HG03575 (cell line): ENCODE results near the gene PCNX3.

Experiments
- ATAC-seq: cut with Tn5 transposase; IDR thresholded peaks from one replicate; pipeline ENCODE4 v1.9.1; 2021; ENCODE audit not compliant: unreplicated experiment, insufficient number of reproducible peaks, low FRiP score; ENCODE audit errors: extremely low read depth

PCNX3 gene

DNA sequence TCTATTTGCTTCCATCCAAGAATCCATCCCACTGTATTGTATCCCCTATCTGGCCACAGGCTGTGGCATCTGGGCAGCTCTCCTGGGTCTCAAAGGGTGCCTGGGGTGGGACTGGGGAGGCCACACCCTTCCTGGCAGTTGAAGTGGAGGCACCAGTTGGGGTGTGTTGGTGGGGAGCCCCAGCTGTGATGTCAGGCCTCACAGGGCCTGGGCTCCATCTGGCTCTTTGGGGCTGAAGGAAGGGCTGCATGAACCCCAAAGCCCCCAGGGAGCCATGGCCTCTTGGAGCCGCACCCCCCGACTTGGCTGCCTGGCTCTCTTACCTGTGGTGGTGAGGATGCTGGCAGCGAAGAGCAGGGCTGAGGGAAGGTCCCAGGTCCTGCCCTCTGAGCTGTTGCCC, 20.4 kb upstream of the PCNX3 start:
- no peak for ATAC-seq

DNA sequence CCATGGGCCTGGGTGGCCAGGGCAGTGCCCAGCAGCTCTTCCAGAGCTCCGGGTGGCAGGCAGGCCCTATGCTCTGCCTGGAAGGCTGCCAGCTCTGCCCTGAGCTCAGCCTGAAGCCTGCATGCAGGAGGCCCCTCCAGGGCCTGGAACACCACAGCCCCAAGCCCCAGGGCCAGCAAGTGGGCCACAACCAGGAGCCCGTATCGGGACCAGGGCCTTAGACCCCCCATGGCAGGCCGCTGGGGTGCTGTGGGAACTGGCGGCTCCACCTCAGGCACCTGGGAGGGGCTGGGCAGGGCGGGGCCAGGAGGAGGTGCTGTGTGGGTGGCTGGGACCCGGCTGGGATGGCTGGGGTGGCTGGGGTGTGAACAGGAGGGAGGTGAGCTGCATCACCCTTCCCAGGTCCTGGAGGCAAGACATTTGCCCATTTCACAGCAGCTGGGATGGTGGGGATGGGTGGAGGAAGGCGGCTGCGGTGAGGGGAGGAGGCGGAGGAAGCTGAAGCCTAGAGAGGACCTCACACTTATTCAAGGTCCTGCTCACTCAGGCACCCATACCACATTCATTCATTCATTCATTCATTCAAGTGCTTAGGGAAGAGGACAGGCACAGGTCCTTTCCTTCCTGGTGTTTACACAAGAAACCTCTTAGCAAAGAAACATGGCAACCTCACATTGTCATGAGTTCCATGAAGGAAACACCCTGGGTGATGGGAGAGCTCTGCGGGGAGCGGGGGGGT, 19.9 kb upstream of the PCNX3 start, which contains the start of gene KCNK7:
TSS of gene KCNK7 (minus strand) at position 258 of the 739 bp plus-strand sequence. CDS start at position 230, 28 bp downstream.
- no peak for ATAC-seq

DNA sequence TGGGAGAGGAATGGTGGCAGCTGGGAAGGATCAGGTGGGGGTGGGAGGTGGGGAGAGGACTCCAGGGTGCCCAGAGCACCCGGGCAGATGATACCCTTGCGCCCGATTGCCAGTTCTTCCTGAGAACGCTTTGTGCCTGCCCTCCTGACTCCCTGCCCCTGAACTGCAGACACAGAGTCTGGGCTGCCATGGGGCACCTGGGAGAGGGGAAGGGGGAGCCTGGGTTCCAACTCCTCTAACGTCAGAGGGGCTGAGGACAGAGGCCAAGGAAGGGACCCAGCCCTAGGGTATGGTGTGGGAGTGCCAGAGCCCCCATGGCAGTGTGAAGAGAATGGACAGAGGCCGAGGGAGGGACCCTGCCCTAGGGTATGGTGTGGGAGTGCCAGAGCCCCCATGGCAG, 19.1 kb upstream of the PCNX3 start:
- ATAC-seq, result no peak

DNA sequence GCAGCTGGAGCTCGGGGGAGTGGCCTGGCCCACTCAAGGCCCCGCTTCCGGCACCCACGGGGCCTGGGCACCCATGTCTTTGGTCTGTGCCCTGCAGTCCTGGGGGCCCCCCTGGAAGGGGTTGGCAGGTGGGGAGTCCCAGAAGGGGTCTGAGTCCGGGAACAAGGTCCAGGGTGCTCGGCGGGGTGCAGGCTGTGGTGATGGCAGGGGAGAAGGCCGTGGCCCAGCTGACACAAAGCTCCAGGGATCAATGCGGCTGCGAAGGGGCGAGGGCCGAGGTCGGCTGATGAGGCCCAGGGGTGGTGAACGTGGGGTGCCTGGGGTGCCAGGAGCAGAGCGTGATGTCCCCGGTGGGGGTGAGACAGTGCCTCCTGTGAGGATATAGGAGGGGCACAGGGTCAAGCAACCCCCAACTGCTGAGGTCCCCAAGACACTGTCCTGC, 17.3 kb upstream of the PCNX3 start:
- no peak for ATAC-seq

DNA sequence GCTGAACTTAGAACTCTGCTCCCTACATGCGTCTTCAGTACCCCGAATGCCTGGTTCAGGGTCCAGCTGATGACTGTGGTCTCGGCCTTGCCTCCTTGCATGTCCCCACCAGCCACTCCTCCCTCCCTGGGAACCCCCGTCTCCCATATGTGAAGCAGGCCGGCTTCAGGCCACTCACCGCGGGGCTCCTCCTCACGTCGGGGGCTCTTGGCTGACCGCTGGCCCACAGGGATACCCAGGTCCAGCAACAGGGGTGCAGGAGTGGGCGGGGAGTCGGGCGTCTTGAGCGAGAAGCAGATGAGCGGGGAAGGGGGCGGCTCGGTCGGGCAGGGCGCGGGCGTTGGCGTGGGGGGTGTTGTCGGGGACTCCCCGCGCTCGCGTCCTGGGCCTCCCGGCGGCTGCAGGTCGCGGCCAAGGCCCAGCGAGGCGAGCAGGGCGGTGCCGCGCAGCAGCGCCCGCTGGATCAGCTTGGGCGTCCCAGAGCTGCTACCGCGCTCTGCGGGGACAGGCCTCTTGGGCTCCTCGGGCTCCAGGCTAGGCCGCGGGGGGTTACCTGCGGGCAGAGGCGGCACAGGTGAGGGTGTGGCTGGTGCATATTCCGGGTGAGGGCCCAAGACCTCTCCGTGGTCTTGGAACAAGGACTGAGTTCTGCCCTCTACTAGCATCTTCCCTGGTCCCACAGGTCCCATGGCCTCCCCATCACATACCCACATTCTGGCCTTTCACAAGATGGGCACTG, 16.2 kb upstream of the PCNX3 start:
- no peak for ATAC-seq

DNA sequence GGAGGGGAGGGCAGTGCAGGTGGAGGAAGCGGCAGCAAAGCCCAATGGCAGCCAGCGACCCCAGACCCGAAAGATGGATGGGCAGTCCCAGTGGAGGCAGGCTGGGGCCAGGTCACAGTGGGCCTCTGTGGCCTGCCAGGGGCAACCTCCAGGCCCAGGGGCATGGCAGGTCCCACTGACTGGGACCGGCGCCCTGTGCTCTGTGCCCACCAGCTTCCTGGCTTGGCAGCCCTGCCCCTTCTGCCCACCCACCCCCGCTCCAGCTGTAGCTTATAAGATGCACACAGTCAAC, 15.7 kb upstream of the PCNX3 start:
- ATAC-seq, result no peak

DNA sequence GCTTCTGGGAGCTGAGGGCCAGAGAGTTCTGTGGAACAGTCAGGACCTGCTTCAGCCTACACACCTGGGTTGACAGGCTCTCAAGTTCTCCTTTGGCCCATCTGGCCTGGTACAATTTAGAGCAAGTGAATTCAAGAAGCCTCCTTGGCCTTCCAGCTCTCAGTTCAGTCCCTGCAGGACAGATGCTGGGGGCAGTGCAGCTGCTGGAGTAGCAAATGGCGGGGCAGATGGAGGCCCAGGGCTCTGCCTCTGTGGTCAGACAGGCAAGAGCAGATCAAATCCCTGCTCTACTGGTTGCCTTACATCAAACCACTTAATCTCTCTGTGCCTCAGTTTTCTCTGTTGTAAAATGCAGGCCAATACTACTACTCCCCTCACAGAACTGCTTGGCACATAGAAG, 11.3 kb upstream of the PCNX3 start:
- no peak for ATAC-seq

DNA sequence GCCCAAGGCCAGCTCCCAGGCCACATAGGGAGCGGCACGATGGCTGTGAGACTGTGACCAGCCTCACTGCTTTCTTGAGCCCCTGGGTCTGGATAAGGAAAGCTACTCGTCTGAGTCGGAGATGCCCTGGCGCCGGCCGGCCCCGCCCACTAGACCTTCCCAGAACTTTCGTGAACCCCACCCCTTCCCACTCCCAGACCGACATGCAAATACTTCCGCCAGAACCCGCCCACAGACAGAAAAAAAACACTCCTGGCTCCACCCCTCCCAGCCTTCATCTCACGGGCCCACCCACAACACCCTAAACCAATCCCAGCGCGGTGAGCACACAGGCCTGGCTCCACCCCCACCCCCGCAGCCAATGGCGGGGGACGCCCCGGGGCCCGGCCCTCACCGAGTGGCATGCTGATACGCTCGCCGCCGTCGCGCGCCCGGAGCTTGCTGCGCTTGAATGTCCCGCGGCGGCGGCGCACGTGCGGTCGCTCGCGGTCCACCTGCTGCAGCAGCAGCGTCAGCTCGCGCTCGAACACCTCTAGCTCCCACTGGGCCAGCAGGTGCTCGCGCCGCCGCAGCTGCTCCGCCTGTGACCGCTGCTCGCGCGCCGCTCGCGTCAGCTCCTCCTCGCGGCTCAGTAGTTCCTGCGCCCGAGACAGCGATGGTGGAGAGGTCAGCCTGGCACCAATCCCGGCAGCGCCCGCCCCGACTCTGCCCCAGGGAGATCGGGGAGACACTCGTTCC, 8.5 kb upstream of the PCNX3 start:
- ATAC-seq, result no peak

DNA sequence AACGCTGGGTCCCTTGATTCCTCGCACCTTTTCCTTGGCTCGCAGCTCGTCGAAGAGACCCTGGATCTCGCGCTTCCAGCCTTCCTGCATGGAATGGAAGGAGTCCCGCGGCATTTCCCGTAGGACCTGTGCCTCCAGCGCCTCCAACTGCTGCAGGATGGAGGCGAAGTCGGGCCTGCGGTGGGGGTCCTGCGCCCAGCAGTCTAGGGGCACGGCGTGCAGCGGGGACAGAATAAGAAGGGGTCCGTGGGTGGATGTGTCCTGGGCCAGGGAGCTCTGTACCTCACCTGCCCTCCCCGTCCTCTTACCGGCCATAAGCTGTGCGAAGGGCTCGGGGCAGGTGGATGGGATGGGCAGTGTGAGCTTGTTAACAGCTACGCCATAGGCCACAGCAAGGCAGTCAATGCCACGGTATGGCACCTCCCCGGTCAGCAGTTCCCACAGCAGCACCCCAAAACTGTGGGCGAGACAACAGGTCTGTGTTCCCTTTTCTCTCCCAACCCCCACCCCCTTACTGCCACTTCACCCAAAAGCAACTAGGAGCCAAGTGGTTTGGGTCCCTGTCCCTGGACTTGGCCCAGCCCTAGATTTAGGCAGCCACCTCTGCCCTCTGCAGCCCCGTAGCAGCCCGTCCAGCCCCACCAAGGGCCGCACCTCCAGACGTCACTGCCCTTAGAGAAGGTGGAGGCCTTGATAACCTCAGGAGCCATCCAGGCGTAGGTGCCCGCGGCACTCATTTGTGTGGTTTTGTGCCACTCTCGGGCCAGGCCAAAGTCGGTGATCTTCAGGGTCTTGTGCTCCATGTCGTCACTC, 7.8 kb upstream of the PCNX3 start:
- no peak for ATAC-seq

DNA sequence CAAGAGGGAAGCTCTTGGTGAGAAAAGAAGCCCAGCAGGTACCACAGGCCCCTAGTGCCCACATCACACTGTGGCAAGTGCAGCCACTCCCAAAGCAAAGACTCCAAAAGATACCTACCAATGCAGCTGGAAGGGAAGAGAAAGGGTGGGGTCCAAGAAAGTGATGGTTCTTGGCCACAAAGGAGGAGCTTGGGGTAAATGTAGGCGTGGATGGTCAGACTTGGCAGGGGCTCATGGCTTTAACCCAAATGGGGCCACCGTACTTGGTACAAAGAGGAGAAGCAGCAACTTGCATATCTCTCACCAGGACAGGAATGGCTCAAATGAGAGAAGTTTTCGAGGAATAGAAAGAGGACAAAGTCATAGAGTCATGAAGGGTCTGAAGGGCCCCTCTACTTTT, 6.3 kb upstream of the PCNX3 start:
- no peak for ATAC-seq

DNA sequence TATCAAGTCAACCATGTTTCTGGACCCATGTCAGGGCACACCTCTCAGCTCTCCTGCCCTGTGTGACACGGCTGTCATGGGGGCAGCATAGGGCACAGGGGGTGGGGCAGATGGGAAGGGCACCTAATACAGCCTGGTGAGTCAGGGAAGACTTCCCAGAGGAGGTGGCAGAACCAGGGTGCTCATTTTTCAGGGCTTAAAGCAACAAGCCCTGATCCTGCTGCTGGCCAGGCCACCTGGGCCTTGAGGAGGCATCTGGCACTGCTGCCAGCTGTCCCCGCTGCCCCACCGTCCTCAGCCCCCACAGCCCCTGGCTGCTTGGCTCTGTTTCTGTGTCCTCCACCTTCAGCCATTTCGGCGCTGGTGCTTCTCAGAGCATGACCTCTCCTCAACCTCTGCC, 5.9 kb upstream of the PCNX3 start:
- no peak for ATAC-seq

DNA sequence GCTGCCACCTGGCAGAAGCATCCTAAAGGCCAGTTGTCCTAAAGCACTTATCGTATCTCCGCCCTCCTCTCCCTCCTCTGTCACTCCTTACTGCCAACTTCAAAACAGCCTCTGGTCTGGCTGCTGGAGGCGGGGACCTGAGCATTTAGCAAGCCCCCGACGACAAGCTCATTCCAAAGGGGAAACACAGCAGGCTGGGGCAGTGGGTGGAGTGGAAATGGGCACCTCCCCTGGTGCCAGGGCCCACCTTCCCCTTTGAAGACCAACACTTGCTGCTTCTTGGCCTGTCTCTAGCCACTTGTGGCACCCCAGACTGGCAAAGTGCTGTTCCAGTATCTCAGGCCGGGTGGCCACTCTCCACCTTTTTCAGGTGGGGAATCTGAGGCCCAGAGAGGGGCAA, 5.2 kb upstream of the PCNX3 start:
- no peak for ATAC-seq

DNA sequence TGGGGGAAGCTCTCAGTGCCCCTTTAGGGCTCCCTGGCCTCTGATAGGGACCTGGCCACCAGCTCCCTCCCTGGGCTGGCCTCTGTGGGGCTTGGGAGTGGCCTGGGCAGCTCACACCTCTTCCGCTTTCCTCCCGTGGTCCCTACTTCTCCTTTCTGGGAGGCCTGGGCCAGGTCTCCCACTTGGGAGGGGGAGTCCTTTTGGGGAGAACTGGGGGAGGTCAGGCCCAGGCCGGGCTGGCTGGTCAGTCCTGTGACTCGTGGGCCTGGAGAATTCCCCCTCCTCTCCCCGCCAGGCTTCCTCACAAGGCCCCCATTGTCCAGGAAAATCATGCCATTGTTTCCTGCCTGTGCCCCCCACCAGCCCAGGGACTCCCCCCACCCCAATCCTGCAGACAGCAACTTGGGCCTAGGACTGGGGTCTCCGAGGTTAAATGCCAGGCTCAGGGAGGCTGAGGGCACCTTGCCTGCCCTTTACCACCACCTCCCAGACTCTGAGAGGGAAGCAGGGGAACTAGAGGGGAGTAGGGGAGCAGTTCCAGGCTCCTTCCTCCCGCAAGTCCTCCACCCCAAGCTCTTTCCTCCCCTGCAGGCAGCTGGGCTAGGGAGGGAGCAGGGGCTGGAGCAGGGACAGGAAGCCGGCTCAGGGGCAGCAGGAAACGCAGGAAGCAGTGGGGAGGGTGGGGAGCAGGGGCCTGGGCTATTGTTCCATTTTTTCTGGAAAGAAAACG, 4.4 kb upstream of the PCNX3 start:
- ATAC-seq, result no peak

DNA sequence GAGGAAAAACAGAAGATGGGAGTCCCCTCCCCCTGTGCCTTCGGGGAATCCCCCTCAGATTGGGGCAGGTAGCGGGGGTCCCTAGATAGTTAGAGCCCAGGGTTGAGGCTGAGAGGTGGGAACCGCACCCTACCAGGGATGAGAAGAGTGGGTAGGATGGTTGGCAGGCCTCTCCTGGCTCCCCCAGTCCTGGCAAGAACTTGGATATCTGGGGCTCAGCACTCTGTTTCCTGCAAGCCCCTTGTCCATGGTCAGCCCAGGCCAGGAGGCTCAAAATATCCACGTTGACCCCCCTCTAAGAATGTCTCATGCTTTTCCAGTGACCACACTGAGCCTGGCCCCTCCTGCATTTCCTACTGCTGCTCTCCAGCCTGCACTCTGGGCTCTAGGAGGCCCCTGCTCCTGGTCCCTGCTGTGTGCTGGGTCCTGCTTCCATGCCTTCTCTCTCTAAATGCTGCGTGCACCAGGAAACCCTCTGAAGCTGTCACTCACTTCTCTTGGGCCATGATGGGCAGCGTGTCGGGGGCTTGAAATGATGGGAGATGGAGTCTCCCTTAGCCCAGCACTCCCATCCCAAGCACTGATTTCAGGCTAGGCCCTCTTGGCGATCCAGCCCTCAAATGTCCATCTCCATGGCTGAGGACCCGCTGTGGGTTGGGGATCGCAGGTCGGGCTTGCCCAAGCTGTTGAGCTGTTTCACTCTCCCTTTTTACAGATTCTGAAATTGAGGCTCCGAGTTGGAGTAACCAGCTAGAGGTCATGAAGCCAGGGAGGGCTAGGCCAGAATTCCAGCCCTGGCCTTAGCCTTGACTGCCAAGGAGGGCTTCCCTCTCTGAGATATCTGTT, 3.6 kb upstream of the PCNX3 start:
- ATAC-seq, result no peak

DNA sequence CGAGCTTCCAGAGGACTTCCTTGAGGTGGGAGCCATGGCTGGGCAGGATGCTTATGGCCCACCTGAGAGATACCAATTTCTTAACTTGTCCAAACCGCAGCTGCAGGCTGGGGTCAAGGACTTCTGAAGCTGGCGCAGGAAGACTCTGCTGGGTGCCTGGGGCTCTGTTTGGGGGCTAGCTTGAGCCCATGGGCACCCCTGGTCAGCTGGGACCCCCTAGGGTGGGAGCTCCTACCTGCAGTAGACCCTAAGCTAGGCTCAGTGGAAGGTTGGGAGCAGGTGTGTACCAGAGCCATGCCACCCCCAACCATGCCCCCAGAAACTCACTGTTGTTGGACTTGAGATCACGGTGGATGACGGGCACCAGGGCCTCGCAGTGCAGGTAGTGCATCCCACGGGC, 2.9 kb upstream of the PCNX3 start:
- ATAC-seq, result no peak

DNA sequence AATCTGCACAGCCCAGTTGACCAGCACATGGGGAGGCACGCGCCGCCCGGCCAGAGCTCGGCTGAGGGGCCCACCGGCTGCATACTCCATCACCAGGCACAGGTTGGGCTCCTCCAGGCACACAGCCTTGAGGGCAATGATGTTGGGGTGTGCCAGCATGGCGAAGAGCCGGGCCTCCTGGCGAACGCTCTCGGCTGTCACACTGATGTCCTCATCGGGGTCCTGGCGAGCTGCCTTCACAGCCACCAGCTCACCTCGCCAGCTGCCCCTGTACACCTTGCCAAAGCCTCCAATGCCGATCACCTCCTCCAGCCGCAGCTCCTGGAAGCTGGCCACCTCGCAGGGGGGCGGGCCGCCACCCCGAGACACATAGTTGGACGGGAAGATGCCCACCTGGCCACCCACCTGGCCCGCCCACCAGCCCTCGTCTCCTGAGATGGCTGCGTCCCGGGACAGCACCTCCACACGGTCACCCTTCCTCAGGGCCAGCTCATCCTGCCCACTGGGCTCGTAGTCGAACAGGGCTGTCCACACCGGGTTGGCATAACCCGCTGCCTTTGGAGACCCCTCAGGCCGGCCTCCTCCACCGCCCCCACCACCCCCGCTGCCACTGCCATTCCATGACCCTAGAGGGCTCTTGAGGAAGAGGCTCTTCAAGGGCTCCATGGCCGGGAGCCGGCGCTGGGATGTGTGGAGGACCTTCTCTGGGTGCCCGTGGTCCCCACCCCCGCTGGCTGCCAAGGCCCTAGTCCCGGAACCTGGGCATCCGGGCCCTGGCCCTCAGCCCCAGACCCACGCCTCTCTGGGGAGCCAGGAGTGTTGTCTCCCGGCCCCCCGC, 2.3 kb upstream of the PCNX3 start:
- no peak for ATAC-seq

DNA sequence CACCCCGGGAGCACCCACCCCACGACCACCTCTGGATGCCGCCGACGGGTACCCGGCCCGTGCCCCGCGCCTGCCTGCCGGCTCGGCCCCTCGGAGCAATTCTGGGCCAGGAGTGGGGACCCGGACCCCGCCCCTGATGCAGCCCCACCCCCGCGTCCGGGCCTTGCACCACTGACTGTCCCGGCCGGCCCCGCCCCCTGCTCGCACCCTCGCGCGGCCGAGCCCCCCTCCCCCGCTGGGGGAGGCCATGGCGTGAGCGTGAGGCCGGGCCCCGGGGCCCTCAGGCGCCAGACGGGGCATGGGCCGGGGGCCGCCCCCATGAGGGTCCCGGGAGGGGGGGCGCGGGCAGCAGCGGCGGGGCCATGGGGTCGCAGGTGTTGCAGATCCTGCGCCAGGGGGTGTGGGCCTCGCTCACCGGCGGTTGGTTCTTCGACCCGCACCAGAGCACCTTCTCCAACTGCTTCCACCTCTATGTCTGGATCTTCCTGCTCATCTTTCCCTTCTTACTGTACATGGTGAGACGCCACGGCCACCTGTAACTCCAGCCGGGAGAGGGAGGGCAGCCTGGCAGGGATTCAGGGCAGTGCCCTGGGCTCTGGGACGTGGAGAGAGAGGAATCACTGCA, 486 bp downstream of the PCNX3 start:
- ATAC-seq, result no peak
